Lower lobe of right lung (tissue), 2 donors: ENCODE measurements around the gene ZNF765. TPM values are rescaled to one million over a fixed set of nuclear protein-coding genes. Genes with fewer than 3 reads are reported as not detected.

Source experiments
- ATAC-seq, 2 donors: fragments of 200-7000 bp; cut with Tn5 transposase; one replicate each; pipeline ENCODE4 v1.9.1; 2020 to 2022; ENCODE audit warnings: mild to moderate bottlenecking in 2 of 2, moderate library complexity in 2 of 2
- DNase-seq: peaks from one replicate; pipeline ENCODE4 v3.0.0-alpha.2; 2020
- H3K27ac ChIP-seq: fragments of 200-600 bp; one replicate; pipeline ENCODE4 v1.8.0; 2022
- H3K27me3 ChIP-seq: fragments of 200-600 bp; one replicate; pipeline ENCODE4 v1.8.0; 2022; ENCODE audit warnings: low read depth
- H3K36me3 ChIP-seq: fragments of 200-600 bp; one replicate; pipeline ENCODE4 v1.8.0; 2022; ENCODE audit warnings: mild to moderate bottlenecking
- H3K4me1 ChIP-seq: fragments of 200-600 bp; one replicate; pipeline ENCODE4 v1.8.0; 2022
- H3K4me3 ChIP-seq: fragments of 200-600 bp; one replicate; pipeline ENCODE4 v1.8.0; 2022; ENCODE audit warnings: mild to moderate bottlenecking
- H3K9me3 ChIP-seq: fragments of 200-600 bp; one replicate; pipeline ENCODE4 v1.8.0; 2022
- intact Hi-C: fragments of 100-400 bp; cut with DNase I; formaldehyde crosslinking; loops from one replicate; pipeline ENCODE4 v1.11.0; 2022
- total RNA-seq: library from RNA; stranded (reverse); fragmentation: NEBNext Ultra II Directional; extraction: Animal tissue kit (Norgen Biotek cat#: 25700); gene quantifications from one replicate; pipeline ENCODE4 v1.2.1, GENCODE V29; 2021
- TF ChIP-seq, protein P1 (sequence below): fragments of 200-600 bp; IDR thresholded peaks from one replicate; pipeline ENCODE4 v1.8.0; 2022; ENCODE audit warnings: antibody characterized with exemption, mild to moderate bottlenecking
- donor health status: DM: no; HTN: yes; CAD: no; lungs with severe emphysema.

ZNF765 gene
- total RNA-seq, 1 donor from 2014 or later, result 16.2 TPM

- TF ChIP-seq, protein P1, sequence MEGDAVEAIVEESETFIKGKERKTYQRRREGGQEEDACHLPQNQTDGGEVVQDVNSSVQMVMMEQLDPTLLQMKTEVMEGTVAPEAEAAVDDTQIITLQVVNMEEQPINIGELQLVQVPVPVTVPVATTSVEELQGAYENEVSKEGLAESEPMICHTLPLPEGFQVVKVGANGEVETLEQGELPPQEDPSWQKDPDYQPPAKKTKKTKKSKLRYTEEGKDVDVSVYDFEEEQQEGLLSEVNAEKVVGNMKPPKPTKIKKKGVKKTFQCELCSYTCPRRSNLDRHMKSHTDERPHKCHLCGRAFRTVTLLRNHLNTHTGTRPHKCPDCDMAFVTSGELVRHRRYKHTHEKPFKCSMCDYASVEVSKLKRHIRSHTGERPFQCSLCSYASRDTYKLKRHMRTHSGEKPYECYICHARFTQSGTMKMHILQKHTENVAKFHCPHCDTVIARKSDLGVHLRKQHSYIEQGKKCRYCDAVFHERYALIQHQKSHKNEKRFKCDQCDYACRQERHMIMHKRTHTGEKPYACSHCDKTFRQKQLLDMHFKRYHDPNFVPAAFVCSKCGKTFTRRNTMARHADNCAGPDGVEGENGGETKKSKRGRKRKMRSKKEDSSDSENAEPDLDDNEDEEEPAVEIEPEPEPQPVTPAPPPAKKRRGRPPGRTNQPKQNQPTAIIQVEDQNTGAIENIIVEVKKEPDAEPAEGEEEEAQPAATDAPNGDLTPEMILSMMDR, result no peak
- Histone ChIP-seq H3K4me1 (no peaks in the 10 kb centered on the region), H3K4me3 (peak overlapping the region; percentile 69), H3K36me3 (no peaks in the 10 kb centered on the region), H3K27me3 (no peaks in the 10 kb centered on the region), H3K27ac (peak overlapping the region; percentile 66), H3K9me3 (no peaks in the 10 kb centered on the region)
- intact Hi-C loops, result no loop called here
- peak; percentile 69 to 80 for ATAC-seq
- peak; percentile 46 for DNase-seq
Measured at GRCh38 chr19:53365899-53366493, 29.0 kb upstream of the ZNF765 start.

- no peak for ATAC-seq
- no peak overlapping the region for H3K4me3 ChIP-seq
- no peaks in the 10 kb centered on the region for H3K4me1 ChIP-seq
- H3K9me3 ChIP-seq, result no peaks in the 10 kb centered on the region
- peaks cover 43% of the 10 kb centered on the region for H3K36me3 ChIP-seq
- TF ChIP-seq, protein P1, result no peak
- no peaks in the 10 kb centered on the region for H3K27me3 ChIP-seq
- no peak for DNase-seq
- H3K27ac ChIP-seq, result no peak overlapping the region
- intact Hi-C loops, result no loop called here
Measured at GRCh38 chr19:53372196-53372595, 22.8 kb upstream of the ZNF765 start.

GRCh38 chr19:53374288-53374687 lies 20.7 kb upstream of the ZNF765 start:
- intact Hi-C loops, result no loop called here
- no peaks in the 10 kb centered on the region for H3K27me3 ChIP-seq
- no peak for DNase-seq
- H3K4me1 ChIP-seq, result no peaks in the 10 kb centered on the region
- TF ChIP-seq, protein P1, result no peak
- no peak overlapping the region for H3K4me3 ChIP-seq
- peaks cover 3% of the 10 kb centered on the region for H3K9me3 ChIP-seq
- peaks cover 55% of the 10 kb centered on the region for H3K36me3 ChIP-seq
- no peak overlapping the region for H3K27ac ChIP-seq
- no peak for ATAC-seq

GRCh38 chr19:53374743-53375142 lies 20.2 kb upstream of the ZNF765 start:
- intact Hi-C loops, result no loop called here
- ATAC-seq, result no peak
- no peaks in the 10 kb centered on the region for H3K4me1 ChIP-seq
- no peaks in the 10 kb centered on the region for H3K27me3 ChIP-seq
- H3K36me3 ChIP-seq, result peaks cover 60% of the 10 kb centered on the region
- no peak for DNase-seq
- H3K4me3 ChIP-seq, result no peak overlapping the region
- H3K27ac ChIP-seq, result no peak overlapping the region
- TF ChIP-seq, protein P1, result no peak
- peaks cover 7% of the 10 kb centered on the region for H3K9me3 ChIP-seq

GRCh38 chr19:53381376-53381775 lies 13.6 kb upstream of the ZNF765 start:
- no peak for DNase-seq
- Histone ChIP-seq H3K36me3 (peaks cover 42% of the 10 kb centered on the region), H3K27me3 (no peaks in the 10 kb centered on the region), H3K9me3 (peaks cover 63% of the 10 kb centered on the region), H3K4me1 (no peaks in the 10 kb centered on the region), H3K27ac (no peak overlapping the region), H3K4me3 (no peak overlapping the region)
- intact Hi-C loops, result no loop called here
- no peak for ATAC-seq
- TF ChIP-seq, protein P1, result no peak
